ENCODE results near the gene ARL5A.

DNA sequence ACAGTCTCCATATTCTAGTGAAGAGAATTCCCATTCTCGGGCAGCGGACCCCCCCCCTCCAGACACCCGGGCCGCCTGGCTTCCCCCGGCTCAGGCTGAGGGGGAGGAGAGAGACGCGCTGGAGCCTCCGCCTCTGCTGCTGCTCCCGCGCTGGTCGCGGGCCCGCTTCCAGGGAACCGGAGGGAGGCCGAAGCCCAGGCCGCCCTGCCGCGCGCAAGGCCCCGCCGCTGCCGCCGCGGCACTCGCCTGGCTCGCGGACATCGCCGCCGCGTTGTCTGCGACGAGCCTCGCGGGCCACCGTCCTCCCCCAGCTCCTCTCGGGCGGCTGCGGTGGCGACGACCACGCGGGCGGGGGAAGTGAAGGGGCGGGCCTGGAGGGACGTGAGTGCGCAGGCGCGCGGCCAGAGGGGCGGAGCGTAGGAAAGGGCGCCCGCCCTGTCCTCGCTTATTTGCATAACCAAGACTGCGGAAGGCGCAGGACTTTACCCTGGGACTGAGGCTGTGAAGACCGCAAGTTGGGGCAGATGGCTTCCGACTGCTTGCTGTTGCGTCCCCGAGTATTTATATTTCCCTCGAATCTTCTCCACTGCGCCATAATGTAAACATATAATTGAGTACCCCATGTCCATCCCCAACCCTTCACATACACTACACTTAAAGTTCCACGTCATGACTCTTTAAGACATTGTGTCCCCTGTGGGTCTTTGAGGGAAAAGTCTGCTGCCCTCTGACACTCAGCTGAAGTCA, at the start of gene ARL5A:
- TF ChIP-seq, protein P1, sequence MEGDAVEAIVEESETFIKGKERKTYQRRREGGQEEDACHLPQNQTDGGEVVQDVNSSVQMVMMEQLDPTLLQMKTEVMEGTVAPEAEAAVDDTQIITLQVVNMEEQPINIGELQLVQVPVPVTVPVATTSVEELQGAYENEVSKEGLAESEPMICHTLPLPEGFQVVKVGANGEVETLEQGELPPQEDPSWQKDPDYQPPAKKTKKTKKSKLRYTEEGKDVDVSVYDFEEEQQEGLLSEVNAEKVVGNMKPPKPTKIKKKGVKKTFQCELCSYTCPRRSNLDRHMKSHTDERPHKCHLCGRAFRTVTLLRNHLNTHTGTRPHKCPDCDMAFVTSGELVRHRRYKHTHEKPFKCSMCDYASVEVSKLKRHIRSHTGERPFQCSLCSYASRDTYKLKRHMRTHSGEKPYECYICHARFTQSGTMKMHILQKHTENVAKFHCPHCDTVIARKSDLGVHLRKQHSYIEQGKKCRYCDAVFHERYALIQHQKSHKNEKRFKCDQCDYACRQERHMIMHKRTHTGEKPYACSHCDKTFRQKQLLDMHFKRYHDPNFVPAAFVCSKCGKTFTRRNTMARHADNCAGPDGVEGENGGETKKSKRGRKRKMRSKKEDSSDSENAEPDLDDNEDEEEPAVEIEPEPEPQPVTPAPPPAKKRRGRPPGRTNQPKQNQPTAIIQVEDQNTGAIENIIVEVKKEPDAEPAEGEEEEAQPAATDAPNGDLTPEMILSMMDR (IDR thresholded peaks at IDR 0.05): no peak
- TF ChIP-seq POLR2A (IDR thresholded peaks at IDR 0.05): peak in 1 of 2 donors; percentile 92

Measured in heart left ventricle (tissue), 13 donors.